ENCODE results near the gene PCNX3.

- peak; percentile 100 for TF ChIP-seq CTCF (IDR thresholded peaks at IDR 0.05)
- TF ChIP-seq POLR2AphosphoS5 (IDR thresholded peaks at IDR 0.05; ENCODE audit: low read depth, low read length) = 0 out of 2 replicates have a peak, but pooled peaks have one; percentile 19
- no peak for TF ChIP-seq REST (IDR thresholded peaks at IDR 0.05; ENCODE audit: insufficient read depth in 1 of 2, low read depth in 2 of 2, low read length in 1 of 2)
- TF ChIP-seq TCF7L2 (IDR thresholded peaks at IDR 0.05; ENCODE audit: low read depth, low read length) = no peak
- TF ChIP-seq SIN3A (IDR thresholded peaks at IDR 0.05; ENCODE audit: borderline replicate concordance, insufficient read depth, low read depth, low read length) = peak; percentile 65; the same call in 1 of the 2 replicates
Measured at GRCh38 chr11:65574109-65574810, 41.3 kb upstream of the PCNX3 start.

All from Panc1 (cell line).